OCI-LY1 (cell line): ENCODE results near the gene ANKS1A.

Source experiments
- EZH2 ChIP-seq: fragments of 200-600 bp; sonication (generic), shearing (Covaris generic); IDR thresholded peaks from 2 replicates; pipeline ENCODE4 v1.8.0; 2017; ENCODE audit warnings: borderline replicate concordance, mixed run types, mild to moderate bottlenecking, antibody characterized with exemption, low read length, moderate library complexity, mixed read lengths
- TF ChIP-seq, protein P1 (sequence below): fragments of 200-600 bp; sonication (generic), shearing (Covaris generic); IDR thresholded peaks from 2 replicates; pipeline ENCODE4 v1.5.1; 2017; ENCODE audit warnings: mild to moderate bottlenecking, antibody characterized with exemption, low read length, moderate library complexity, mixed read lengths

DNA sequence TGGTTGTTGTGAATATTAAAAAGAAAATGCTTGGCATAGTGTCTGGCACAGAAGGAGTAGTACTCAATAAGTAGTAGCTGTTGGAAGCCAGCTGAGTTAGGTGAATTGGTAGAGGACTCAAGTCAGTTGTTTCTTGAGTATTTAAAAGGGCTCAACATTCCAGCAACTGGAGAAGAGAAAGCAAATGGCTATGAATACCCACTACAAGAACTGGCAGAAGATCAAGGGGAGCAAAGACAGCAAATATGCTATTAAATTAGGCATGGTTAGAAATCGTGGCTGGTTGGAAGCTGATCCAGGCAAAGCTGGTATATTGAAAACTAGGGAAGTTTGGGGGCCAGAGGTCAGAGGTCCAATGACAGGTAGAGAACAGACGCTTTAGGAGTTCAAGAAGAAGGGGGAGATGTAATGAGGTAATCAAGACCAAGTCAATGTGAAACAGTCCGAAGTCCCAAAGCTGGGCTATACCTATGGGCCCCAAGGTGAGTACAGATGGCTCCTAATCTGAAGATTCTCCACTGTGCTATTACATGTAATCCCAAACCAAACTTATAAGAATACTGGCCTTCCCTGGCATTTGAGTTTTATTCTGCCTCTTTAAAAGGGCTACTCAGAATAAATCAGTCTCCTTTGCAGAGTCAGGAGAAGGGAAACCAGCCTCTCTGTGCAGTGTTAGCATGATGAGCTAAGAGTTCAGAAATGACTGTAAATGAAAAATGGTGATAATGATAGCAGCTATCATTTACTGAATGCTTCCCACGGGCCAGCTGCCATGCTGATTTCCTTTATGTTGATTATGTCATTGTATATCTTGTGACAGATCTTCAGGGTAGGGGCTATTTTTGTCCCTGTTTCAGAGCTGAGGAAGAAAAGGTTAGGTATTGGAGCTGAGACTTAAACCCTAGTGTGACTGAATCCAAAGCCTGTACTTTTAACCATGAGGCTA, 122.3 kb downstream of the ANKS1A start:
- TF ChIP-seq, protein P1, sequence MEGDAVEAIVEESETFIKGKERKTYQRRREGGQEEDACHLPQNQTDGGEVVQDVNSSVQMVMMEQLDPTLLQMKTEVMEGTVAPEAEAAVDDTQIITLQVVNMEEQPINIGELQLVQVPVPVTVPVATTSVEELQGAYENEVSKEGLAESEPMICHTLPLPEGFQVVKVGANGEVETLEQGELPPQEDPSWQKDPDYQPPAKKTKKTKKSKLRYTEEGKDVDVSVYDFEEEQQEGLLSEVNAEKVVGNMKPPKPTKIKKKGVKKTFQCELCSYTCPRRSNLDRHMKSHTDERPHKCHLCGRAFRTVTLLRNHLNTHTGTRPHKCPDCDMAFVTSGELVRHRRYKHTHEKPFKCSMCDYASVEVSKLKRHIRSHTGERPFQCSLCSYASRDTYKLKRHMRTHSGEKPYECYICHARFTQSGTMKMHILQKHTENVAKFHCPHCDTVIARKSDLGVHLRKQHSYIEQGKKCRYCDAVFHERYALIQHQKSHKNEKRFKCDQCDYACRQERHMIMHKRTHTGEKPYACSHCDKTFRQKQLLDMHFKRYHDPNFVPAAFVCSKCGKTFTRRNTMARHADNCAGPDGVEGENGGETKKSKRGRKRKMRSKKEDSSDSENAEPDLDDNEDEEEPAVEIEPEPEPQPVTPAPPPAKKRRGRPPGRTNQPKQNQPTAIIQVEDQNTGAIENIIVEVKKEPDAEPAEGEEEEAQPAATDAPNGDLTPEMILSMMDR: no peak
- TF ChIP-seq EZH2: no peak
